H9 (cell line): ENCODE data around the gene TBC1D17. TPM values are rescaled to one million over a fixed set of nuclear protein-coding genes. Genes with fewer than 3 reads are reported as not detected.

Source experiments
- DNase-seq: peaks from one replicate; pipeline ENCODE4 v3.0.0-alpha.2; 2017
- H2AFZ ChIP-seq: one replicate; pipeline ENCODE4 v1.6.1; 2013; ENCODE audit warnings: mild to moderate bottlenecking, low read length, control low read depth, moderate library complexity
- H2AK5ac ChIP-seq: 2 replicates; pipeline ENCODE4 v1.6.1; 2013; ENCODE audit warnings: low read length, control low read depth, mixed read lengths; ENCODE audit not compliant: insufficient read length
- H2BK120ac ChIP-seq: one replicate; pipeline ENCODE4 v1.6.1; 2013; ENCODE audit warnings: low read depth, mild to moderate bottlenecking, low read length, control low read depth, inconsistent platforms; ENCODE audit not compliant: poor library complexity, severe bottlenecking
- H2BK12ac ChIP-seq: 2 replicates; pipeline ENCODE4 v1.6.1; 2013; ENCODE audit warnings: low read length, control low read depth, mixed read lengths, low read depth; ENCODE audit not compliant: insufficient read length
- H2BK15ac ChIP-seq: 2 replicates; pipeline ENCODE4 v1.6.1; 2013; ENCODE audit warnings: low read depth, low read length, control low read depth
- H2BK20ac ChIP-seq: one replicate; pipeline ENCODE4 v1.6.1; 2013; ENCODE audit warnings: low read depth, mild to moderate bottlenecking, low read length, control low read depth, inconsistent platforms; ENCODE audit not compliant: poor library complexity, severe bottlenecking
- H2BK5ac ChIP-seq: 2 replicates; pipeline ENCODE4 v1.6.1; 2013; ENCODE audit warnings: low read length, control low read depth, mixed read lengths; ENCODE audit not compliant: insufficient read length
- H3K14ac ChIP-seq: 2 replicates; pipeline ENCODE4 v1.6.1; 2013; ENCODE audit warnings: low read length, control low read depth; ENCODE audit not compliant: insufficient read depth
- H3K18ac ChIP-seq: 2 replicates; pipeline ENCODE4 v1.6.1; 2013; ENCODE audit warnings: low read depth, mild to moderate bottlenecking, mixed read lengths, low read length, control low read depth; ENCODE audit not compliant: insufficient read length
- H3K23ac ChIP-seq: 2 replicates; pipeline ENCODE4 v1.6.1; 2013; ENCODE audit warnings: low read length, control low read depth, mixed read lengths, low read depth; ENCODE audit not compliant: insufficient read length
- H3K23me2 ChIP-seq: 2 replicates; pipeline ENCODE4 v1.6.1; 2013; ENCODE audit warnings: low read depth, mild to moderate bottlenecking, mixed read lengths, low read length, control low read depth; ENCODE audit not compliant: insufficient read length, poor library complexity, severe bottlenecking
- H3K27ac ChIP-seq: 2 replicates; pipeline ENCODE4 v1.5.1; 2013; ENCODE audit warnings: low read length, control low read depth, mixed read lengths, low read depth; ENCODE audit not compliant: insufficient read length
- H3K27me3 ChIP-seq: 2 replicates; pipeline ENCODE4 v1.6.1; 2013; ENCODE audit warnings: low read length, control low read depth, inconsistent platforms; ENCODE audit not compliant: insufficient read depth
- H3K4ac ChIP-seq: 2 replicates; pipeline ENCODE4 v1.6.1; 2013; ENCODE audit warnings: low read depth, mild to moderate bottlenecking, control low read depth, inconsistent platforms, low read length, moderate library complexity
- H3K4me1 ChIP-seq: 2 replicates; pipeline ENCODE4 v1.6.1; 2013; ENCODE audit warnings: low read length, control low read depth, inconsistent platforms; ENCODE audit not compliant: insufficient read depth
- H3K4me2 ChIP-seq: 2 replicates; pipeline ENCODE4 v1.6.1; 2013; ENCODE audit warnings: low read length, control low read depth, mixed read lengths; ENCODE audit not compliant: insufficient read length, insufficient read depth
- H3K56ac ChIP-seq: 2 replicates; pipeline ENCODE4 v1.6.1; 2013; ENCODE audit warnings: low read depth, mild to moderate bottlenecking, mixed read lengths, low read length, control low read depth; ENCODE audit not compliant: insufficient read length
- H3K79me1 ChIP-seq: 2 replicates; pipeline ENCODE4 v1.6.1; 2013; ENCODE audit warnings: low read depth, mild to moderate bottlenecking, moderate library complexity, low read length, control low read depth, inconsistent platforms; ENCODE audit not compliant: insufficient read depth, poor library complexity, severe bottlenecking
- H3K79me2 ChIP-seq: 2 replicates; pipeline ENCODE4 v1.6.1; 2013; ENCODE audit warnings: low read length, control low read depth, inconsistent platforms; ENCODE audit not compliant: insufficient read depth
- H3K9ac ChIP-seq: 2 replicates; pipeline ENCODE4 v1.6.1; 2013; ENCODE audit warnings: low read length, control low read depth, mixed read lengths; ENCODE audit not compliant: insufficient read length; ENCODE audit errors: extremely low read depth
- H3K9me3 ChIP-seq: one replicate; pipeline ENCODE4 v1.6.1; 2013; ENCODE audit warnings: low read depth, low read length, inconsistent platforms; ENCODE audit not compliant: control insufficient read depth
- H3T11ph ChIP-seq: one replicate; pipeline ENCODE4 v1.6.1; 2013; ENCODE audit warnings: mild to moderate bottlenecking, low read length, control low read depth, inconsistent platforms
- H4K20me1 ChIP-seq: one replicate; pipeline ENCODE4 v1.6.1; 2013; ENCODE audit not compliant: control insufficient read depth, insufficient read length, insufficient read depth
- H4K5ac ChIP-seq: 2 replicates; pipeline ENCODE4 v1.6.1; 2013; ENCODE audit warnings: low read depth, mild to moderate bottlenecking, mixed read lengths, low read length, control low read depth; ENCODE audit not compliant: insufficient read length
- H4K8ac ChIP-seq: replicated peaks from 2 replicates; pipeline ENCODE4 v1.6.1; 2013; ENCODE audit warnings: low read length, control low read depth, mixed read lengths, low read depth; ENCODE audit not compliant: insufficient read length
- H4K91ac ChIP-seq: 2 replicates; pipeline ENCODE4 v1.6.1; 2013; ENCODE audit warnings: low read depth, mild to moderate bottlenecking, moderate library complexity, mixed read lengths, low read length, control low read depth; ENCODE audit not compliant: insufficient read length
- H3K27ac Mint-ChIP-seq, 3 experiments: 2 replicates in 2 of 3; 3 replicates in 1 of 3; pipeline ENCODE4 v1.8.0; 2020 to 2021; ENCODE audit warnings: mixed read lengths in 3 of 3, mild to moderate bottlenecking in 1 of 3, moderate library complexity in 1 of 3
- H3K27me3 Mint-ChIP-seq: 2 replicates; pipeline ENCODE4 v1.8.0; 2021; ENCODE audit warnings: low read depth, mild to moderate bottlenecking, moderate library complexity, mixed read lengths
- H3K36me3 Mint-ChIP-seq, 3 experiments: 2 replicates in 2 of 3; 3 replicates in 1 of 3; pipeline ENCODE4 v1.8.0; 2020 to 2021; ENCODE audit warnings: low read depth in 3 of 3, mixed read lengths in 3 of 3; ENCODE audit not compliant: insufficient read depth in 1 of 3
- H3K4me1 Mint-ChIP-seq, 2 experiments: 2 replicates each; pipeline ENCODE4 v1.8.0; 2020; ENCODE audit warnings: mixed read lengths in 2 of 2
- H3K4me3 Mint-ChIP-seq, 2 experiments: 2 replicates in 1 of 2; 3 replicates in 1 of 2; pipeline ENCODE4 v1.8.0; 2020 to 2021; ENCODE audit warnings: mild to moderate bottlenecking in 2 of 2, mixed read lengths in 2 of 2, moderate library complexity in 1 of 2
- H3K9me3 Mint-ChIP-seq, 2 experiments: 2 replicates in 1 of 2; 3 replicates in 1 of 2; pipeline ENCODE4 v1.8.0; 2020; ENCODE audit warnings: mild to moderate bottlenecking in 2 of 2, mixed read lengths in 2 of 2, moderate library complexity in 1 of 2
- WGBS: extraction: QIAGEN DNeasy Blood & Tissue Kit; methylation state at CpG from one replicate; pipeline ENCODE4 v1.1.7; 2013; ENCODE audit warnings: missing lambda C conversion rate, low lambda C conversion rate, mixed read lengths; ENCODE audit not compliant: insufficient read length; ENCODE audit errors: extremely low coverage; 5-methylcytosine and 5-hydroxymethylcytosine counted together
- total RNA-seq: library from RNA; stranded (reverse); gene quantifications from 2 replicates; pipeline ENCODE4 v1.2.1, GENCODE V29; 2021
- TF ChIP-seq, protein P1 (sequence below): fragments of 200-600 bp; sonication (generic); conservative IDR thresholded peaks from 3 replicates; pipeline ENCODE4 v1.8.0; 2021; ENCODE audit warnings: antibody characterized with exemption, mild to moderate bottlenecking

TBC1D17 gene
- total RNA-seq, 1 experiment from 2014 or later: 33.6 TPM

DNA sequence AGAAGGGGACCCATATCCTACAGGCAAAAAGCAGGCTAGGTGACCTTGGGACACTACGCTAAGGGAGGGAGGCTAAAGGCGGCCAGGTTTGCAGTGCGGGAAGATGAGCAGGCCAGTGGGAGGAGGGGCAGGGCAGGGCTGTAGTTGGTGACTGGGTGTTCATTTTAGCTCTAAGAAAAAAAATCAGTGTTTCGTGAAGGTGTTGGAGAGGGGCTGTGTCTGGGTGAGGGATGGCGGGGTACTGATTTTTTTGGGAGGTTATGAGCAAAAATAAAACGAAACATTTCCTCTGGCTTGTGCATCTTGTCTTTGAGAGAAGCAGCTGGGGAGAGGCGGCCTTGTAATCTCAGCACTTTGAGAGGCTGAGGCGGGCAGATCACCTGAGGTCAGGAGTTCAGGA, 56.1 kb downstream of the TBC1D17 start:
- H3K56ac ChIP-seq: no peak overlapping the region
- H3K9ac ChIP-seq: no peak overlapping the region
- Mint-ChIP-seq H3K4me3 (no peak overlapping the region; a peak in 1 of 5 replicates), H3K4me1 (peaks cover 7 to 14% of the 10 kb centered on the region in 2 experiments), H3K36me3 (peaks cover 9 to 23% (median 9%) of the 10 kb centered on the region in 3 experiments), H3K9me3 (peaks cover 0 to 4% of the 10 kb centered on the region in 2 experiments; a peak in 2 of 5 replicates), H3K27me3 (peaks cover 9% of the 10 kb centered on the region), H3K27ac (peak overlapping the region in 2 of 3 experiments; percentile 5 to 91; a peak in 1 of 7 replicates)
- no peak overlapping the region for H2BK120ac ChIP-seq
- no peak for DNase-seq
- H2AK5ac ChIP-seq: no peak overlapping the region
- H3K23me2 ChIP-seq: peaks cover 7% of the 10 kb centered on the region
- H3K4me2 ChIP-seq: no peak overlapping the region
- TF ChIP-seq, protein P1, sequence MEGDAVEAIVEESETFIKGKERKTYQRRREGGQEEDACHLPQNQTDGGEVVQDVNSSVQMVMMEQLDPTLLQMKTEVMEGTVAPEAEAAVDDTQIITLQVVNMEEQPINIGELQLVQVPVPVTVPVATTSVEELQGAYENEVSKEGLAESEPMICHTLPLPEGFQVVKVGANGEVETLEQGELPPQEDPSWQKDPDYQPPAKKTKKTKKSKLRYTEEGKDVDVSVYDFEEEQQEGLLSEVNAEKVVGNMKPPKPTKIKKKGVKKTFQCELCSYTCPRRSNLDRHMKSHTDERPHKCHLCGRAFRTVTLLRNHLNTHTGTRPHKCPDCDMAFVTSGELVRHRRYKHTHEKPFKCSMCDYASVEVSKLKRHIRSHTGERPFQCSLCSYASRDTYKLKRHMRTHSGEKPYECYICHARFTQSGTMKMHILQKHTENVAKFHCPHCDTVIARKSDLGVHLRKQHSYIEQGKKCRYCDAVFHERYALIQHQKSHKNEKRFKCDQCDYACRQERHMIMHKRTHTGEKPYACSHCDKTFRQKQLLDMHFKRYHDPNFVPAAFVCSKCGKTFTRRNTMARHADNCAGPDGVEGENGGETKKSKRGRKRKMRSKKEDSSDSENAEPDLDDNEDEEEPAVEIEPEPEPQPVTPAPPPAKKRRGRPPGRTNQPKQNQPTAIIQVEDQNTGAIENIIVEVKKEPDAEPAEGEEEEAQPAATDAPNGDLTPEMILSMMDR: no peak
- no peak overlapping the region for H3K23ac ChIP-seq
- no peak overlapping the region for H4K91ac ChIP-seq
- H3T11ph ChIP-seq: no peak overlapping the region
- no peak overlapping the region for H2BK5ac ChIP-seq
- no peaks in the 10 kb centered on the region for H4K20me1 ChIP-seq
- H2AFZ ChIP-seq: no peak overlapping the region
- no peaks in the 10 kb centered on the region for H3K27me3 ChIP-seq
- no peak overlapping the region for H2BK15ac ChIP-seq
- no peak overlapping the region for H3K4ac ChIP-seq
- H2BK12ac ChIP-seq: no peak overlapping the region
- H3K79me2 ChIP-seq: peaks cover 1% of the 10 kb centered on the region; the same call in 1 of the 2 replicates
- no peak overlapping the region for H3K14ac ChIP-seq
- H4K5ac ChIP-seq: no peak overlapping the region
- WGBS: no CpG with 5 or more reads among the region's 8 CpGs
- H3K18ac ChIP-seq: no peak overlapping the region
- no peaks in the 10 kb centered on the region for H3K79me1 ChIP-seq
- H3K9me3 ChIP-seq: no peaks in the 10 kb centered on the region
- H4K8ac ChIP-seq: no peak overlapping the region
- H3K4me1 ChIP-seq: no peaks in the 10 kb centered on the region; the same call in 1 of the 2 replicates
- H2BK20ac ChIP-seq: no peak overlapping the region
- H3K27ac ChIP-seq: no peak overlapping the region
